ENCODE results near the gene MYT1.

DNA sequence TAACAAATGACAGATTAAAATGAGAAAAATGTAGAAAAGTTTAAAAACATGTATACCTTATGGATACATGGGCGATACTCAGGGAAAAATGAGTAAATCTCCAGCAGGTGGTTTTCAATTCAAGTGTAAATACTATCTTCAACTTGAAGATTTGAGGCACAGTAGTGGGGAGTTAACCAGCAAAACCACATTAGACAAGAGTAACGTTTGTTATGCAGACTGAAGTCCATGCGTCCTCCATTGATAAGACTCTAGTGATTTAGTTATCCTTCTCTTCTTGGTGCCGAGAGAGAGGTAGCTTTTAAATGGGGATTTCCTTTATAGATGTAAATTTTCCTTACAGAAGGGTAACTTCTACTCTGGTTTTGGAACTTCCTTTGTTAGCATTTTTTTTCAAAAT, 119.4 kb downstream of the MYT1 start:
- no peak for TF ChIP-seq EZH2 (IDR thresholded peaks at IDR 0.05; ENCODE audit: low read depth)
- TF ChIP-seq, protein P1, sequence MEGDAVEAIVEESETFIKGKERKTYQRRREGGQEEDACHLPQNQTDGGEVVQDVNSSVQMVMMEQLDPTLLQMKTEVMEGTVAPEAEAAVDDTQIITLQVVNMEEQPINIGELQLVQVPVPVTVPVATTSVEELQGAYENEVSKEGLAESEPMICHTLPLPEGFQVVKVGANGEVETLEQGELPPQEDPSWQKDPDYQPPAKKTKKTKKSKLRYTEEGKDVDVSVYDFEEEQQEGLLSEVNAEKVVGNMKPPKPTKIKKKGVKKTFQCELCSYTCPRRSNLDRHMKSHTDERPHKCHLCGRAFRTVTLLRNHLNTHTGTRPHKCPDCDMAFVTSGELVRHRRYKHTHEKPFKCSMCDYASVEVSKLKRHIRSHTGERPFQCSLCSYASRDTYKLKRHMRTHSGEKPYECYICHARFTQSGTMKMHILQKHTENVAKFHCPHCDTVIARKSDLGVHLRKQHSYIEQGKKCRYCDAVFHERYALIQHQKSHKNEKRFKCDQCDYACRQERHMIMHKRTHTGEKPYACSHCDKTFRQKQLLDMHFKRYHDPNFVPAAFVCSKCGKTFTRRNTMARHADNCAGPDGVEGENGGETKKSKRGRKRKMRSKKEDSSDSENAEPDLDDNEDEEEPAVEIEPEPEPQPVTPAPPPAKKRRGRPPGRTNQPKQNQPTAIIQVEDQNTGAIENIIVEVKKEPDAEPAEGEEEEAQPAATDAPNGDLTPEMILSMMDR (conservative IDR thresholded peaks at IDR 0.05), result no peak

Measured in PC-9 (cell line).